GM18861 (cell line): ENCODE measurements around the gene AGMO.
"Not testable (repeated sequence)": the region's sequence is repeated elsewhere in the genome, so short reads cannot be mapped to it uniquely, and the experiment has no call there.

ENCODE experiments used
- ATAC-seq: cut with Tn5 transposase; IDR thresholded peaks from one replicate; pipeline ENCODE4 v1.9.1; 2021; ENCODE audit not compliant: unreplicated experiment

AGMO gene

DNA sequence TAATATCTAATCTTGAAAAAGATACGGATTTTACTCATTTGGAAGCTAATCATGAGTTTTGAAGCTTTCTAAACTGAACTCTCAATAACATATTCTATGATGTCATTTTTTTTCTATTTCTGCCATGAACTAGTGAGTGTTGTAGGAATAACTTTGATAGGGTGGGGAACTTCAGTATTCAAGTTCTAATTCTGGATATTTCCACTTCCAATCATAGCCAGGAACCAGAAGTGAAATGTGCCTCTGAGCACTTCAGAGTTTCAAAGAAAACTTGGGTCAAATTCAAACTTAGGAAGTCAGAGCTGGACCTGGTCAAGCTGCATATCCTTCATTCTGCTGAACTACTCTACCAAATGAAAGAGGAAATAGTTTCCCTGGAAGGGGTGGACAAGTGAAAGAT, 847 bp downstream of the AGMO start:
- ATAC-seq = no peak

DNA sequence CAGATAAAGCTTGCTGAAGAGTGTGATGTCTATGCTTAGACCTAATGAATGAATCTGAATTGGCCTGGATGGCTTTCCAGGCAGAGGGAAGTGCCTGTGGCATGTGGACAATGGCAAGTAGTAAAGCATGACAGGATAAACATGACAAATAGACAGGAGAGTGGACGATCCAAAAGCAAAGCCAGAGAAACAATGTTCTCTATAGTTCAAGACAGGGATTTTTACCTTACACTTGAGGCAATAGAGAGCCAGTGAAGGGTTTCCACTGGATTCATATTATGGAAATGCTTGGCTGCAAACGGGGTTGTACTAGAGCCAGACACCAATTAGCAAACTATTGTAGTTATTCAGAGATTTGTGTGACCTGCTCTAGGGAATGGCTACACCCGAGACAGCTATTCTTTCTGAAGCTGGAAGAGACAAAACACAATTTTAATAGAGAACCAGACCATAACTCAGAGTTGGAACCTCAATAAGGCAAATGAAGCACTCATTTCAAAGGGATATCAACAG, 2.3 kb downstream of the AGMO start:
- ATAC-seq = no peak

DNA sequence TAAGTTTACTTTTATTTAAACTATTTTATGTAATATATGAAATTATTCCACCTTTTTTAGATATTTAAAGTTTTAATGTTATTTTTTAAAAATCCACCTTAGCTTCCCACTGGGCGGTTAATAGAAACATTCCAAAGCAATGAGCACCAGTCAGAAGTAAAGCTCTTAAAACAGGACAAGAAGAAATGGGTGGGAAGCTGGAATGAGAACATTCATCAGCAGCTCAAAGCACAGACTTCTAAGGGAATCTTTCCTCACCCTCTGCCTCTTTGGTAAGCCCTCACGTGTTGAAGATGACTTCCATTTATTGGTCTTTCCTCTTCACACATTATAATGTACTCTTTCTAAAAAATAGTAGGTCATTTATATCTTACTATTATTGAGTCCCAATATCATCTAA, 3.1 kb downstream of the AGMO start:
- ATAC-seq = no peak

DNA sequence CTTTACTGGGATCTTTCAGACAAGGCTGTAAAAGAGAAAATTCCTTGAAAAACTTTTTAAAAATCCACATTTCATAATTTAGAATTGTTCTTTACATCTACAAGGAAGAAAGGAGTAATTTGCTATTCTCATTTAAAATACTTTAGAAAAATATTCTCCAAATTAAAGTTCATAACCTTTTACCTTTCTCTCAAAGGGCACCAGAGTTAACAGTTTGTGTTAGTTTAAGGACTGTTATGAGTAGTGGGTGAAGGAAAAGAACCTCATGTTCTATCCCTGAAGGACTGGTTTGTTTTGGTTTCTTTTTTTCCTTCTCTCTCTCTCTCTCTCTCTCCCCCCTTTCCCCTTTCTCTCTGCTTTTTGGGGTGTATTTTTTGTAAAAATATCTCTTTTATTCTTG, 4.1 kb downstream of the AGMO start:
- no peak for ATAC-seq

DNA sequence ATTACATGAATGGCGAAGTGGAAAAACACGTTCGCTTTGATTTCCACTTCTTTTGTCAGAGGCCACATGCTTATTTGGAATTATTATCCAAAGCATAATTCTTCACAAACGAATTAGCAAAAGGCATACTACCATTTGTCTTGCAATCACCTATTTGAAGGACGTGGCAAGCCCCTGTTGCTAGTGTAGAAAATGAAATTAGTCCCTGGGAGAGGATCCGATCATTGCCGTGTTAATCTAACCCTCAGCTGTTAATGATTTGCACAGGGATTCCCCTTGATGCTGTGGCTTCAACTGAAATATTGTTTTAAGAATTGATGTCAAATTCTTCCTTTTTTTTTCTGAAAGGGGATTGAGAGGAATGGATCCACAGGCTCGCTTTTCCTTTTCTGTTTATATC, 4.6 kb downstream of the AGMO start:
- no peak for ATAC-seq

DNA sequence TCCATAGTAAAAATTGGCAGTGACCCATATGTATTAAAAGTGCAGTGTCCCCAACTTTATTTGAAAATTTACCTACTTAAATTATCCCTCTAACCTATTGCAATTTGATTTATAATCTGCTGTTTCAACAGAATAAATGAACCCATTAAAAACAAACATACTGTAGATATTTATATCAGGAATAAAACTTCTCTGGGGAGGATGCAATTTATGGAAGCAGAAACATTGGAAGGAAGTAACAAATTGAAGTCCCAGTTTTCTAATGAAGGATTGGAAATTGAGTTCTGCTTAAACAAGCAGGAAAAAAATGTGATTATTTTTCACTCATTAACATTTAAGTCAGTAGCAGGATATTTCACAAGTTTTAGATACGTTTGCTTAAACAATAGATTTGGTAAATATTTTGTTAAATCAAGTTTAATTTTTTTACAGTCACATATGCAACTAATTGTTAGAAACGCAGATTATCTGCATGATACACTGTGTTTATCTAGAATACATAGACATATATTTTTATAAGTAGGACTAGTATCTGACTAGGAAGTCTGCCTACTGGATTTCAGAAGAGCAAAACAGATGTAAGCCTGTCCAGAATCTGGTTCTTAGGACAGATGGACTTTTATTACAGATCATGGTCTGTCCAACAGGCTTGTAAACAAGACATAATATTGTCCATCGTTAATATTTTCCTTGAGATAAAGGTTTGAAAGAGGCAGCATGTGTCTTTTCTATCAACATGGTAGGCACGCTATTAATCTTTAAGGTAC, 5.3 kb downstream of the AGMO start:
- no peak for ATAC-seq

DNA sequence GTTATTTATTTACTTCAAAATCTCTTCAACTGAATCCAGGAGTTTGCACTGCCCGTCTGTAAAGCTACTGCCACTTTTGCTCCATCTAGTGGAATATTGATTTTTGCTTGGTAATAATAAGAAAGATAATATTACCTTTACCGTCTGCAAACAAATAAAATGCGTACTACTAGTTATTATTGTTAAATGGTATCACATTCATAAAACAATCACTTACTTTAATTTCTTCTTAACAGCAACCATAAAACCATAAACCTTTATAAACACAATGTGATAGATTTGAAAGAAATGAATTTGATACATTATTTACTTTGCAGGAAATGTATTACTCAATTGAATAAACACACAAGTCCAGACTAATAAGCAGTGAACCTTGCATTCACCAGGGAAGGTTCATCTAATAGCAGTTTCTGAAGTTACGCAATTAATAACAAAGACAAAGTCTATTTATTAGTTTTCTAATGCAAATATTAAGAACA, 6.4 kb downstream of the AGMO start:
- ATAC-seq = no peak

DNA sequence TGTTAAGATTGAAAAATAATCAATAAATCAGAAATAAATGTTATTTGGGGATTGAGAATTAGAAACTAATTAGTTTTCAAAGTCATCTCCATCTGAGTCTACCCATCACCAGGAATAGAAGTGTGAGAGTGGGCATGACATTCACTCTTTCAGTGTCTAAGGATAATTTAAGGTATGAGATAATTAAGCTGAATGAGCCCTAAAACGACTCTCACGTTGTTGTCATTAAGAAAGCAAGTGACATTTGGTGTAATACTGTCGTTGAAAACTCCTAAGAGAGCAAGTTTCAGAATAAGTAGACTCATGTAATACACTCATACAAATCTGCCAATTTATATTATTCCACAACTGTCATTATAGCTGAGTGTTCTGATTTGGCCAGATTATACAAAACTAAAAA, 7.1 kb downstream of the AGMO start:
- no peak for ATAC-seq

DNA sequence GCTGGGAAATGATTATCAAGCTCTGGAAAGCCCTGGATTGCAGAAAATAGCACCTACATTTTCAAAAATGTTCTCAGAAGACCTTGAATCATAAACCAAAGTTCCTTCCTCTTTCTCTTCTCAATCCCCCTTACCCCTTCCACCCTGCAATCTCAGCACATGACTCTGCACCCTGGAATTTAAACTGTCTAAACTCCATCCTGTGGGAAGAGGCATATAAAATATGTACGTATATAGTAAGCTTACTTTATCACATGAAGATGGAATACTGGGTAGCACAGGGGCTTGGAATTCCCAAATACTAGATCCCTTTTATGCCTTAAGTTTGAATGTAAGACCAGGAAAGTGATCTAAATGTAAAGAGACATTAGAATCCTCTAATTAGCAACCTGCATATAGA, 7.7 kb downstream of the AGMO start:
- ATAC-seq = no peak

DNA sequence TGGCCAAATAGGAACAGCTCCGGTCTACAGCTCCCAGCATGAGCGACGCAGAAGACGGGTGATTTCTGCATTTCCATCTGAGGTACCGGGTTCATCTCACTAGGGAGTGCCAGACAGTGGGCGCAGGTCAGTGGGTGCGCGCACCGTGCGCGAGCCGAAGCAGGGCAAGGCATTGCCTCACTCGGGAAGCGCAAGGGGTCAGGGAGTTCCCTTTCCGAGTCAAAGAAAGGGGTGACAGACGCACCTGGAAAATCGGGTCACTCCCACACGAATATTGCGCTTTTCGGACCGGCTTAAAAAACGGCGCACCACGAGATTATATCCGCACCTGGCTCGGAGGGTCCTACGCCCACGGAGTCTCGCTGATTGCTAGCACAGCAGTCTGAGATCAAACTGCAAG, 14.5 kb downstream of the AGMO start:
- ATAC-seq = not testable (repeated sequence)

DNA sequence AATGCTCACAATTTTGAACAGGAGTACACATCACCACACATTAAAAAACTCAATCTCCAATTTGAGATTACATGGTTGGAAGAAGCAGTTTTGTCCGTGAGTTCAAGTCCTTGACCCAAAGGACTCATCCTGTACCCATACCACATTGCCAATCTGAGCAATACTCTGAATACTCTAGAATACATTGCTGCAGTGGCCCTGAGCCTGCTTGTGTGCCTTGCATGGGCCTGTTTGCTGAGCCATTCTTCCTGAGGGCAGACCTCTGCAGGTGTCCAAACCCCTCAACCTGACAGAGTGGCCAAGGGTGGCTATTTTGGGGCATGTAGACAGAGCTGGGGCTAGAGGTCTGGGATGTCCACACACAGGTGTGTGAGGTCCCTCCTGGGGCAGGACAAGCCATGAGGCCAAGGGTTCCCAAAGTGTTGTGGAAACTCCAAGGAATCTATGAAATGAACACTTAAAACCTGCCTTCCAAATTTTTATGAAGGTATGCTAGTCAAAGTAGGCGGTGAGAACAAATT, 15.5 kb downstream of the AGMO start:
- no peak for ATAC-seq

DNA sequence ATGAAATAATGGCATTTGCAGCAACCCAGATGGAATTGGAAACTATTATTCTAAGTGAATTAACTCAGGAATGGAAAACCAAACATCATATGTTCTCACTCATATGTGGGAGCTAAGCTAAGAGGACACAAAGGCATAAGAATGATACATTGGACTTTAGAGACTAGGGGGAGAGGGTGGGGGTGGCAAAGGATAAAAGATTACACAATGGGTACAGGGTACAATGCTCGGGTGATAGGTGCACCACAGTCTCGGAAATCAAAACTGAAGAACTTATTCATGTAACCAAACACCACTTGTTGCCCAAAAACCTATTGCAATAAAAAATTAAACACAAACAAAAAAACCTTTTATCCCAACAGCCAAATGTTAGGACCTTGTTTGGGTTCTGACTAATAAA, 17.8 kb downstream of the AGMO start:
- no peak for ATAC-seq

DNA sequence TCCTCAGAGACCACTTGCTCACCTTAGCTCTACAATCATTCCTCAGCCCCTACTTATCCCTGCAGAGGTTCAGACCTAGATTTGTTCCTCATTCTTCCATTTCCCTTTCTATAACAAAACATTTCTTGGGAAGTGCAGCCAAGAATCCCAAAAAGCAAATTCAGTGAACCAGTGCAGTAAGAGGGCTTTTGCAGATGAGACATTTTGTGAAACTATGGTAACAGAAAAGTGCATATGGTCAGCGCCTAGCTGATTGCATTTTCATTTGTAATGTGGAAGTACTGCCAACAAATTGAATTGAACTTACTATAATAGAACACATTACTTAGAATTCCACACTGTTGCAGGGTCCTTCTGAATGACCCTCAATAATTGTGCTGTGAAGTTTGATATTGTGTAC, 18.6 kb downstream of the AGMO start:
- no peak for ATAC-seq

DNA sequence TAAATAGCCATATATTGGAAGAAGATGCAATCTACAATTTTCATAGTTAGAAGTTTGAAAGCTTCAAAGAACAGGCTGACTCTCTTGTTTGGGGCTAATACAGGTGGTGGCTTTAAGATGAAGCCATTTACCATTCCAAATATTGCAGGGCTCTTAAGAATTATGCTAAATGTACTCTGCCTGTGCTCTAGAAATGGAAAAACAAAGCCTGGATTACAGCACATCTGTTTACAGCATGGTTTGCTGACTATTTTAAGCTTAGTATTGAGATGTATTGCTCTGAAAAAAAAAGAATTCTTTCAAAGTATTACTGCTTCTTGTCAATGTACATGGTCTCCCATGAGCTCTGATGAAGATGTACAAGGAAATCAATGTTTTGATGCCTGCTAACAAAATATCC, 34.2 kb downstream of the AGMO start:
- ATAC-seq = no peak

DNA sequence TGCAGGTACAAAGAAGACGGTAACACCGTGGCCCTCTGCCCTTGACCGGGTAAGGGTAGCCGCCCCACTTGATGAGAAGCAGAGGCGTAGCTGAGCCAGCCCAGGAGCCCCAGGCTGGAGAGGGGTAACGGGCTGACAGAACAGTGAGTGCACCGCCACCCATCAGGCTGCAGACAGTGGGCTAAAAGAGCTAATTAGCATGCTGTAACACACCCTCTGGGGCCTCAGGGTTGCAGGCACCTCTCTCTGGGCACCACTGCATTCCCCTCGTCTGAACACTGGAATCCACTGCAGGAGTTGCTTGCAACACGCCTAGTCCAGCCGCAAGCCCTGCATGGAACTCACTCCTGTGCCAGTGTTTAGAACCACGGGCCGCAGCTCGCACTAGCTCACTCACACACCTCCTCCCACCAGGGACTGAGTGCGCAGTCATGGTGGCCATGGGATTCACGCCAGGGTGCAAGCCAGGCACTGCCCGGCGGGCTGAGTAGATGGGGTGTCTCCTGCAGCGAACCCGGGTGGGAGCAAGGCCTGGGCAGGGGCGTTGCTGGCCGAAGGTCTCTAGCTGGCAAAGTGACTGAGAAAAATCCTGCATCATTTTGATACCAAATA, 36.1 kb downstream of the AGMO start:
- ATAC-seq = no peak

DNA sequence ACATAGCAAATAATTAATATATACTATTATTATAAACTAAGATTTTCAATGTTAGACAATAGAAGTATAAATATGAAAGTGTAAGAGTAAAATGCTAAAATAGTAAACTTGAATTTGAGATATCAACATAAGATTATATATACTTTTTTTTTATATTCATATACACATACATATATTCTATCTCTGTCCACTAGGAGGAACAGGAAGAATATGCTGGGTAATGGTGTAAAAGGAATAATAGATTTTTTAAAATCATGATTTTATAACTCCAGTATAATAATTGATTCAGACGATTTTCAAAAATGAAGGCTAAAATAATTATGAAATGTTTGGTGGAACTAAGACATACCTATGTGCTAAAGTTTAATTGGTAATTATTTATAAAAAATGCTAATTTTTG, 37.7 kb downstream of the AGMO start:
- ATAC-seq = no peak

DNA sequence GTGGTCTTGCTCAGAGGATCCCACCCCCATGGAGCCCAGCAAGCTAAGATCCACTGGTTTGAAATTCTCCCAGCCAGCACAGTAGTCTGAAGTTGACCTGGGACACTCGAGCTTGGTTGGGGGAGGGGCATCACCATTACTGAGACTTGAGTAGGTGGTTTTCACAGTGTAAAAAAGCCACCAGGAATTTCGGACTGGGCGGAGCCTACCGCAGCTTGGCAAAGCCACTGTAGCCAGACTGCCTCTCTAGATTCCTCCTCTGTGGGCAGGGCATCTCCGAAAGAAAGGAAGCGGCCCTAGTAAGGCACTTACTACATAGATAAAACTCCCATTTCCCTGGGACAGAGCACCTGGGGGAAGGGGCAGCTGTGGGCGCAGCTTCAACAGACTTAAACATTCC, 44.0 kb downstream of the AGMO start:
- not testable (repeated sequence) for ATAC-seq

DNA sequence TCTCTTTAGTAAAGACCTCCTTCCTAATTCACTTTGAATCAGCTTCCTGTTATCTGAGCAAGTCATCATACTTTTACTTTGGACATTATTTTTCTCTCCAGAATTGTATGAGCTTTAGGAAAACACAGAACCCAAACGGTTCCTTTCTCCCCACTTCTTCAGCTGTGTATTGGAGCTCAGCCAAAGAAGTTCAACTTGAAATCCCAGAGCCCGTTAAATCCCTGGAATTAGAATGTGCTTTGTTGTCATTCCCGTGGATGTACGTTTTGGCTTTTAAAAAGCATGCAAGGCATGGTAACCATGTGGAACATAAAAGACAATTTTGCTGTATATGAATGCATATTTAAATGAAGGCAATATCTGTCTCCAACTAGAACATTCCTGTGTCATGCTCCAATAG, 46.6 kb downstream of the AGMO start:
- no peak for ATAC-seq

DNA sequence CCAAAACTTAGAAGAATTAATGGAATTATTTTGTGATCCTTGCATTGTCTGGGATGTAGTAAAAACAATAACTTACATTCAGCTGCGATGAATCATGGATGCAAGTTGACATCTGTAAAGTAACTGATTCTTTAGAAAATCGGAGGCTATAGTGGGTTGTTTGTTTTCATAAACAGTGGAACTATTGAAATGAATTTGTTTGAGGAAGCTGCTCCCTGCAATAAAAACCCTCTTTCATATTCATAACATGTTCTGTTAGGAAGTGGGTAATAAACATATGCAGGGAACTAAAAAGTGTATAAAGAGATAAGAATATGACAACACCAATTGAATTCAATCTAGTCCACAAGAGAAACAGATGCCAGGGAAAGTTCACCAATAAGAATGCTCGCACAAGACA, 53.6 kb downstream of the AGMO start:
- no peak for ATAC-seq

DNA sequence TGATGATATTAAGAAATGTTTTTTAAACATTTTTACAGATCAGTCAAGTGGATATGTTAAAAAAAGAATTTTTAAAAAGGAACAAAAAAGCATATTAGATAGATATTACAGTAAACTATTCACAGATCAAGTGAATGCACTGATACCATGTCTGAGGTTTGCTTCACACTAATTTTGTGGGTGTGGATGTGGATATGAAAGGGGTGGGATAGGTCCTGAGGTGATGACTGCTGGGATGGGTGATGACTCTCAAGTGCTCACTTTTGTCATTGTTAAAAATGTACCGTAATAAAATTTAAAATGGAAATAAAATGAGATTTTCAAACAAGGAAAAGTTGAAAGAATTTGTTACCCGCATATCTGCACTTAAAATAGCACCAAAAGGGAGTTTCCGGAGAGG, 54.1 kb downstream of the AGMO start:
- no peak for ATAC-seq

DNA sequence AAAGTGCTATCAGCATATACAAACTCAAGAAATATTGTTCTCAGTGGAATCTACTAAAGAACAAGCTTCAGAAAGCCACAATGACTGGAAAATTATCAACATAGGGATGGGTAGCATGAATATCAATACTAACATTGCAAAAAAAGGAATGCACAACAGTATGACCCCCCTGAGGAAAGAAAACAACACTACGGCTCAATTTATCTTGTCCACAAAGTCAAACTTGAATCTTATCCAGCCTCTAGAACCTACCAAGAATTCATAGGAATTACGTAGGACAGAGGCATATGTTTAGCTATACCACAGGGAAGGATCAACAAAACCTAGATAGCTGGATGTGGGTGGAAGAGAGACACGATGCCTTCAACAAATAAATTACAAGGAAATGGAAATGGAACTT, 54.6 kb downstream of the AGMO start:
- no peak for ATAC-seq

DNA sequence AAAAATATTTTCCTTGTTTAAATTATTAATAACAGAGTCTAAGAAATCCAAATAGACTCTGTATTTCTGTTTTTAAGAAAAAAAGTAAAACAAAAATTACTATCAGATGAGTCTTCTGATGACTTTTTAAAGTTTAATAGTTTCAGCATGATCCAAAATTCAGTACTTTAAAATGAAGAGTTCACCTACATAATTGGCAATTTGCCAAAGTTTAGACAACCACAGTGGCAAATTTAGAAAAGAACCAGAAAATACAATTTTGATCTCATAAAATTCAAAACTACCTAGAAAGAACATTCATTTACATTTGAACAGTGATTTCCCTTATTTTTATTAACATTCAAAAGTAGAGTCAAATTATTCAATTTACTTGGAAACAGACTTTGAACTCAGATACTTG, 56.1 kb downstream of the AGMO start:
- ATAC-seq = no peak
